ENCODE measurements around the gene MVB12B.

- TF ChIP-seq CTCF (IDR thresholded peaks at IDR 0.05 in 4 of 5, conservative IDR thresholded peaks at IDR 0.05 in 1 of 5) (no peak), POLR2A (IDR thresholded peaks at IDR 0.05) (no peak)
Observed at GRCh38 chr9:126368020-126368419, 41.4 kb downstream of the MVB12B start.
